BLaER1 (cell line): ENCODE data around the gene UROC1.
A peak's percentile ranks its signal among the peaks of the same experiment; 100 is the strongest.
"Not testable (repeated sequence)": the region's sequence is repeated elsewhere in the genome, so short reads cannot be mapped to it uniquely, and the experiment has no call there.

Experiments used
- H3K27ac ChIP-seq: shearing (Covaris generic); formaldehyde crosslinking; 2 replicates; pipeline ENCODE4 v1.8.1; 2022
- H3K27me3 ChIP-seq: shearing (Covaris generic); formaldehyde crosslinking; 2 replicates; pipeline ENCODE4 v1.8.1; 2022
- H3K36me3 ChIP-seq: shearing (Covaris generic); formaldehyde crosslinking; 2 replicates; pipeline ENCODE4 v1.8.1; 2022
- H3K4me1 ChIP-seq: shearing (Covaris generic); formaldehyde crosslinking; 2 replicates; pipeline ENCODE4 v1.8.1; 2022
- H3K4me2 ChIP-seq: shearing (Covaris generic); formaldehyde crosslinking; 2 replicates; pipeline ENCODE4 v1.8.1; 2022
- H3K4me3 ChIP-seq: shearing (Covaris generic); formaldehyde crosslinking; 2 replicates; pipeline ENCODE4 v1.8.1; 2022
- H3K9ac ChIP-seq: shearing (Covaris generic); formaldehyde crosslinking; 2 replicates; pipeline ENCODE4 v1.8.1; 2022
- H3K9me3 ChIP-seq: shearing (Covaris generic); formaldehyde crosslinking; 2 replicates; pipeline ENCODE4 v1.8.1; 2022
- H4K20me1 ChIP-seq: shearing (Covaris generic); formaldehyde crosslinking; 2 replicates; pipeline ENCODE4 v1.8.1; 2022
- Cebpa-rat ChIP-seq: shearing (Covaris generic); IDR thresholded peaks from 2 replicates; pipeline ENCODE4 v1.8.1; 2022

The UROC1 gene

DNA sequence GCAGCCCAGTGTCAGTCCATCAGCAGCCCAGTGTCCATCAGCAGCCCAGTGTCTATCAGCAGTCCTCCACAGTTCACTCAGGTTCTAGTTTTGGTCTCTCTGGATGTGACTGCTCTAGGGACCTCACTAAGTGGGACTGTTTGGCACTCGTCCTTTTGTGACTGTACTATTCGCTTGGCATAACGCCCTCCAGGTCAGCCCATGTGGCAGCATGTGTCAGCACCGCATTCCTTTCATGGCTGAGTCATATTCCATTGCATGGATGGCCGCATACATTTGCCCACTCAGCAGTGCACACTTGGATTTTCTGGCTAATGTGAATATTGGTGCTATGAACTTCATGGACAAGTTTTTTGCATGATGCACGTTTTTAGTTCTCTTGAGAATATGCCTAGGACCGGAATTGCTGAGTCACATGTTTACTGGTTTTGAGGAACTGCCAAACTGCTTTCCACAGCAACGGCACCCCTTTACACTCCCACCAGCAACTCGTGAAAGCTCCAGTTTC is 22.8 kb upstream of the UROC1 start:
- H3K9ac ChIP-seq: 0 out of 2 replicates have a peak overlapping the region, but pooled peaks have one; percentile 35
- no peak for TF ChIP-seq Cebpa-rat
- peak overlapping the region; percentile 63 for H3K27ac ChIP-seq

DNA sequence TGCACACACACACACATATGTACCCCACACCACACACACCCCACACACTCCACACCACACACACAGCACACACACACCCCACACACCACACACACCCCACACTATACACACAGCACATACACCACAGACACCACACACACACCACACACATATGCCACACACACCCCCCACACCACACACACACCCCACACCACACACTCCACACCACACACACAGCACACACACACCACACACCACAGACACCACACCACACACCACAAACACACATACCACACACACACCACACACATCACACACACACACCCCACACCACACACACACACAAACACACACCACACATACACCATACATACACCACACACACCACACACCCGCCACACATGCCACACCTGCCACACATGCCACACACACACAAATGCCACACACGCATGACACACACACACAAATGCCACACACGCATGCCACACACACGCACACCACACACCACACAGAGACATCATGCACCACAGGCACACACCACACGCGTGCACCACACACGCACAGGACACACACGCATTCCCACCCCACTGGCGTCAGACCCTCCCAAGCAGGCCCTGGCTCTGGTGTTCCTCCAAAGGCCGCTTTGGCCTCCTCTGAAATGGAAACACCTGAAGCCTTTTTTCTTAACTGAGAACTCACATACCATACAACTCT is 22.1 kb upstream of the UROC1 start:
- no peak overlapping the region for H3K9ac ChIP-seq
- peak overlapping the region; percentile 71 for H3K4me2 ChIP-seq
- H4K20me1 ChIP-seq: no peaks in the 10 kb centered on the region
- no peaks in the 10 kb centered on the region for H3K27me3 ChIP-seq
- H3K36me3 ChIP-seq: no peaks in the 10 kb centered on the region
- peaks cover 61% of the 10 kb centered on the region for H3K4me1 ChIP-seq
- H3K27ac ChIP-seq: 0 out of 2 replicates have a peak overlapping the region, but pooled peaks have one; percentile 63
- peaks cover 6% of the 10 kb centered on the region for H3K9me3 ChIP-seq
- no peak for TF ChIP-seq Cebpa-rat
- H3K4me3 ChIP-seq: no peak overlapping the region

More for the DNA sequence above, 22.8 kb upstream of the UROC1 start:
- H3K4me1 ChIP-seq: peaks cover 68% of the 10 kb centered on the region
- H3K4me2 ChIP-seq: peak overlapping the region; percentile 71
- H3K9me3 ChIP-seq: peaks cover 6% of the 10 kb centered on the region
- H3K27me3 ChIP-seq: no peaks in the 10 kb centered on the region
- no peaks in the 10 kb centered on the region for H4K20me1 ChIP-seq
- H3K36me3 ChIP-seq: no peaks in the 10 kb centered on the region
- H3K4me3 ChIP-seq: no peak overlapping the region

DNA sequence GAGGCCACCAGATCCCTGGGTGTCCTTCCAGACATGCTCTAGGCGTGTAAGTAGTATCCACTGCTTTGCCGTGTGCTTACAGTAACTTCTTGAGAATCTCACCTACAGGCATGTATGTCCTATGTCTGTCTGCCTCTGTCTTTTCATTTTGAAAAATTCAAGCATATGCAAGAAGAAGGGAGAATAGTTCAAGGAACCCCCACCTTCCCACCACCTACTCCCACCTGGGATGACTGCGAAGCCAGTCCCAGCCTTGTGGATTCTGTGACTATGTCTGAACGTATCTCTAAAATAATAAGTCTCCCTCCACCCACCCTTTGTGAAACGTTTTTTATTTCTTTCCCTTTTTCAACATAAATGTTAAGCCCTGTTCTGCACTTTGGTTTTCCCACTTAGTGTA is 21.4 kb upstream of the UROC1 start:
- H3K4me2 ChIP-seq: no peak overlapping the region; the same call in 1 of the 2 replicates
- H3K4me3 ChIP-seq: no peak overlapping the region
- no peaks in the 10 kb centered on the region for H3K36me3 ChIP-seq
- no peak overlapping the region for H3K9ac ChIP-seq
- no peaks in the 10 kb centered on the region for H4K20me1 ChIP-seq
- peaks cover 54% of the 10 kb centered on the region for H3K4me1 ChIP-seq
- H3K9me3 ChIP-seq: peaks cover 6% of the 10 kb centered on the region
- TF ChIP-seq Cebpa-rat: no peak
- no peaks in the 10 kb centered on the region for H3K27me3 ChIP-seq
- no peak overlapping the region for H3K27ac ChIP-seq

DNA sequence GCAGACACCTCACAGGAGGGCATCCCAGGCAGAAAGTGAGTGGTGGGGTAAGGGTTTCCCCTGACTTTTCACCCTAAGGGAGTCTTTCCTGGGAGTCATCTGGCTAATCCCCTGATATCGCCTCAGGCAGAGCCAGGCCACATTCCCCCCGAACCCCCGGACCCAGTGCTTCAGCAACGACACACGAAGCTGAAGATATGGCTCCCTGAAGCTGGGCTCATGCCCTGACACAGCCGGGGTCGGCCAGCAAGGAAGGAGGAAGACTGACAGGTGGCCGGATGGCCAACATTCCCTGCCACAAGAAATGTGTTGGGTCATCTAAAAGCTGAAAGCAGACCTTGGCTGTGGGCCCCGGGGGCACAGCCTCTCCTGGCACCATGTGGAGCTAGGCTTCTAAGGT is 20.7 kb upstream of the UROC1 start:
- H3K9ac ChIP-seq: no peak overlapping the region
- TF ChIP-seq Cebpa-rat: no peak
- H3K9me3 ChIP-seq: peaks cover 6% of the 10 kb centered on the region
- H3K27me3 ChIP-seq: no peaks in the 10 kb centered on the region
- no peak overlapping the region for H3K4me3 ChIP-seq
- H4K20me1 ChIP-seq: no peaks in the 10 kb centered on the region
- H3K36me3 ChIP-seq: no peaks in the 10 kb centered on the region
- peaks cover 50% of the 10 kb centered on the region for H3K4me1 ChIP-seq
- peak overlapping the region; percentile 52 for H3K4me2 ChIP-seq
- H3K27ac ChIP-seq: no peak overlapping the region

DNA sequence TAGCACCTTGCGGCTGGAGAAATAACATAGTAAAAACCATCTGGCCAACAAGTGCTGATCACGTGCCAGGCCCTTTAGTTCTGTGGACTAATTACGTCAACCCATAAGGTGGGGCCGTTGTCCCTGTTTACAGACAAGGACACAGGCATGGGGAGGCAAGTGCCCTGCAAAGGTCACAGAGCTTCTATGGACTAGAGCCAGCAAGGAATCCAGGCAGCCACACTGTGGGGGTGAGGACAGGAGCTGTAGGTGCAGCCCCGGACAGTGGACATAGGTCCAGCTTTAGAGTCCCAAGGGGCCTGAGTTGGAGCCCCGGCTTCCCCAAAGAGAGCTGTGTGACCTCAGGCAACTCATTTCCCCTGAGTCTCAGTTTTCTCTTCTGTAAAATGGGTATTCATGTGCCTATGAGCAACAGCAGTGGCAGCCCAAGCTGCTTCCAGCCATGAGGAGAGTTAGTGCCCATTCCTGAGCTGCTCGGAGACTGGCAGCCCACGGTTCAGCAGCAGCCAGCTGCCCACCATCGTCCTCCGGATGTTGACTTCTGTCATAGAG is 20.2 kb upstream of the UROC1 start:
- Histone ChIP-seq H3K9ac (no peak overlapping the region), H3K27me3 (no peaks in the 10 kb centered on the region), H3K4me3 (no peak overlapping the region), H3K4me2 (peak overlapping the region; percentile 52), H3K36me3 (no peaks in the 10 kb centered on the region), H3K9me3 (peaks cover 6% of the 10 kb centered on the region), H3K27ac (peak overlapping the region; percentile 37; the same call in 1 of the 2 replicates), H4K20me1 (no peaks in the 10 kb centered on the region), H3K4me1 (peaks cover 50% of the 10 kb centered on the region)
- TF ChIP-seq Cebpa-rat: no peak

DNA sequence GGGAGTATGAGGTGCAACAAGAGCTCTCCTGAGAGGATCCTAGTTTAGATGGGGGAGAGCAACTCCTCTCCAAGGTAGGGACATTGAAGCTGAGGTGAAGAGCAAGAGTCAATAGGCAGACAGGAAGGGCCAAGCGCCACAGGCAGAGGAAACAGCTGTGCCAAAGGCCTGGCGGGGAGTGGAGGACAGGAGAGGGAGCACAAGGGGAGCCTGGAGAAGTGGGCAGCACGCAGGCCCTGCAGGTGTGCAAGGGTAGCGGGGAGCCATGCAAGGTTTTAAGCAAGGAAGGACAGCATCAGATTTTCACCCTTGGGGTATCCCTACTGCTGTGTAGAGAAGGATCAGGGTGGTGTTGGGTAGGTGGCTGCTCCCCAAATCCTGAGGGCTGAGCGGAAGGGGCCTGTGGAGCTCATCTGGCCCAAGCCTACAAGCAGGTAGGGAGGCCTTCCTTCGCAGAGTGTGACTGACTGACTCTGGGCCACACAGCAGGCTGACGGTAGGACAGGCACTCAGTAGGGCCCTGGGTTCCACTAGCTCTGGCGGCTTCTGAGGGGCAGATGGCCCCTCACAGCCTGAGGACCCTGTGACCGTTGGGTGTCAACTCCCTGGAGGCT is 19.6 kb upstream of the UROC1 start:
- Histone ChIP-seq H3K27me3 (no peaks in the 10 kb centered on the region), H4K20me1 (no peaks in the 10 kb centered on the region), H3K9ac (no peak overlapping the region), H3K27ac (peak overlapping the region; percentile 37; the same call in 1 of the 2 replicates), H3K4me3 (no peak overlapping the region), H3K9me3 (peaks cover 6% of the 10 kb centered on the region), H3K4me2 (peak overlapping the region; percentile 52), H3K36me3 (no peaks in the 10 kb centered on the region), H3K4me1 (peaks cover 50% of the 10 kb centered on the region)
- TF ChIP-seq Cebpa-rat: no peak

DNA sequence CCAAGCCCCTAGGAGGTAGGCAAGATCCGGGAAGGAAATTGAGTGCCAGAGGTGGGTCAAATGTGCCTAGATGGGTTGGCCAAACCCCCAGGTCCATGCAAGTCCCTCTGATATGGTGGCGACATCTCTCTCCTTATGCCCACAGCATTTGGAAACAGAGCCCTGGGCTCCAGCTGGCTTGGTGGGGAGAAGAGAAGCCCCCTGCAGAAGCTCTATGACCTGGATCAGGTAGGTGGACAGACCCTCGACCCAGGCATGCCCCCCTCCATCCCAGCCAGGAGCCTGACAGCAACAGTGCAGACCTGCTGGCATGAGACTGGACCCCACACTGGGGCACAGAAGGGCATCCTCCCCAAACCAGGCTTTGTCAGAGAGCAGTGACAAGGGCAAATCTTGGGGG is 18.6 kb upstream of the UROC1 start:
- no peaks in the 10 kb centered on the region for H3K27me3 ChIP-seq

DNA sequence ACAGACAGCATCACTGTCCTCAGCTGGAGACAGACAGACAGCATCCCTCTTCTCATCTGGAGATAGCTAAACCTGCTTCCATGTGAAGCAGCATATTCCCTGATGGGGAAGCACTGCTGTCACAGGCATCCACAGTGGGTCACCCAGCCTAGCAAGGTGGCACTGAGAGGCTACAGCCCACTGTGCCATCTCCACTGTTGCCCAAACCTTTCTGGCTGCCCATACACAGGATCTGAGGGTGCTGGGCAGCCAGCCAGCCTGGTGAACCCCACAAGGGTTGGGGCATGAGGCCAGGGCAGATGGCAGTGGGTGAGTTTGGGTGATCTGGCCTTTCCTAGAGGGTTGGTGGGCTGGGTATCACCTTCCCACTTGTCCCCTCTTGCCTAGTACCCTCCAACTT is 18.1 kb upstream of the UROC1 start:
- H3K9ac ChIP-seq: no peak overlapping the region
- no peak overlapping the region for H3K4me2 ChIP-seq
- no peak overlapping the region for H3K4me3 ChIP-seq
- no peaks in the 10 kb centered on the region for H3K9me3 ChIP-seq
- H3K36me3 ChIP-seq: no peaks in the 10 kb centered on the region
- H3K27ac ChIP-seq: no peak overlapping the region
- H4K20me1 ChIP-seq: no peaks in the 10 kb centered on the region
- H3K4me1 ChIP-seq: peaks cover 51% of the 10 kb centered on the region
- no peak for TF ChIP-seq Cebpa-rat
- no peaks in the 10 kb centered on the region for H3K27me3 ChIP-seq

More for the DNA sequence above, 18.6 kb upstream of the UROC1 start:
- Histone ChIP-seq H3K4me3 (no peak overlapping the region), H3K4me1 (peaks cover 51% of the 10 kb centered on the region), H3K27ac (no peak overlapping the region), H3K36me3 (no peaks in the 10 kb centered on the region), H3K4me2 (no peak overlapping the region), H3K9ac (no peak overlapping the region), H3K9me3 (no peaks in the 10 kb centered on the region), H4K20me1 (no peaks in the 10 kb centered on the region)
- no peak for TF ChIP-seq Cebpa-rat

DNA sequence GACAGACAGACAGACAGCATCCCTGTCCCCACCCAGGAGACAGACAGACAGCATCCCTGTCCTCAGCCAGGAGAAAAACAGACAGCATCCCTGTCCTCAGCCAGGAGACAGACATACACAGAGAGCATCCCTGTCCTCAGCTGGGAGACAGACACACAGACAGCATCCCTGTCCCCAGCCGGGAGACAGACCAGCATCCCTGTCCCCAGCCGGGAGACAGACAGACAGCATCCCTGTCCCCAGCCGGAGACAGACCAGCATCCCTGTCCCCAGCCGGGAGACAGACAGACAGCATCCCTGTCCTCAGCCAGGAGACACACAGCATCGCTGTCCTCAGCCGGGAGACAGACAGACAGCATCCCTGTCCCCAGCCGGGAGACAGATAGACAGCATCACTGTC is 17.1 kb upstream of the UROC1 start:
- H3K4me1 ChIP-seq: peaks cover 51% of the 10 kb centered on the region
- not testable (repeated sequence) for H3K9ac ChIP-seq, H3K36me3 ChIP-seq, H3K9me3 ChIP-seq, H3K27ac ChIP-seq, H3K4me2 ChIP-seq, H4K20me1 ChIP-seq, H3K4me3 ChIP-seq, H3K27me3 ChIP-seq

DNA sequence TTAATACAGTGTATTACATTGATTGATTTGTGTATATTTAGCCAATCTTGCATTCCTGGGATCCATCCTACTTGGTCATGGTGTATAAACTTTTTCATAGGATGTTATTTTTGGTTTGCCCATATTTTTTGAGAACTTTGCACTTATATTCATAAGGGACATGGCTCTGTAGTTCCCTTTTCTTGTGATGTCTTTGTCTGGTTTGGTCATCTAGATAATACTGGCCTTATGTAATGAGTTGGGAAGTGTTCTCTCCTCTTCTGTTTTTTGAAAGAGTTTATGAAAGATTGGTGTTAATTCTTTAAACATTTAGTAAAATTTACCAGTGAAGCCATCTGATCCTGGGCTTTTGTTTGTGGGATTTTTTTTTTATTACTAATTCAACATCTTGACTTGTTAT is 15.9 kb upstream of the UROC1 start:
- Histone ChIP-seq H3K36me3 (no peaks in the 10 kb centered on the region), H3K9me3 (no peaks in the 10 kb centered on the region), H3K9ac (no peak overlapping the region), H3K4me2 (no peak overlapping the region), H3K4me1 (peaks cover 53% of the 10 kb centered on the region), H3K27me3 (no peaks in the 10 kb centered on the region), H3K4me3 (no peak overlapping the region), H3K27ac (no peak overlapping the region), H4K20me1 (peaks cover 5% of the 10 kb centered on the region; the same call in 1 of the 2 replicates)
- TF ChIP-seq Cebpa-rat: no peak
